GM21576 (cell line): ENCODE data around the gene PDIA5.

Experiments used
- ATAC-seq: cut with Tn5 transposase; IDR thresholded peaks from one replicate; pipeline ENCODE4 v1.9.1; 2021; ENCODE audit warnings: mild to moderate bottlenecking, moderate library complexity; ENCODE audit not compliant: unreplicated experiment

The PDIA5 gene

DNA sequence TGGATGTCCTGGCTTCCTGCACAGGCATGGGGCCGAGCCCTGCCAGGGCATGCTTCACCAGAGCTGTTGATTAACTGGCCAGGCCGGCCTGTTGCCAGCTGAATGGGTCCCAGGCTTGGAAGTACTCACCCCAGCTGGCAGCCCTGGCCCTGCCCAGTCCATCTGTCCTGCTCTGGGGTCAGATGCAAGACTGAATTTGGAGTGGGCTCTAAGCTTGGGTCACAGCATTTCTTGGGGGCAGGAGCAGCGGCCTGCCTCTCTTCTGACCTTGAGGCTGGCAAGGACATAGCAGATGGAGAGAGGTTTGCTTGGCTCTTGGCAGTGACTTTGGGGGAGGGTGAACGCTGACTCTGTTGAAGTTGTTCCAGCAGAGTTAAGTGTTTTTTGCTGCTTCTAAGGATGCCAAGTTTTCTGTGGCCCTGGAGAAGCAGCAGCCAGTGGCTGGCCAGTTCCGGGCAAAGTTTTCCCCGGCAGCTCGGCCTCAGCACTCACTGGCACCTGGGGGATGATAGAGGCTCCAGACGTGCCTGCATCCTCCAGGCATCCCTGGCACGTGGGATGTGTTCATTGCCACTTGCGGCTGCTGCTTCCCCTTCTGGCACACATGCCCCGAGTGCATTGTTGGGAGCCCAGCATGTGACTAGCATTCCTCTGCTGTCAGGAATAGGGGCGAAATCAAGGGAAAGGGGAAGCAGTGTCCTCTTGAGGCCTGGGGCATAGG is 22.9 kb downstream of the PDIA5 start:
- no peak for ATAC-seq

- no peak for ATAC-seq
These were observed 24.1 kb downstream of the PDIA5 start for GRCh38 chr3:123090728-123091531.

GRCh38 chr3:123092243-123092642 is 25.4 kb downstream of the PDIA5 start:
- ATAC-seq, result no peak

DNA sequence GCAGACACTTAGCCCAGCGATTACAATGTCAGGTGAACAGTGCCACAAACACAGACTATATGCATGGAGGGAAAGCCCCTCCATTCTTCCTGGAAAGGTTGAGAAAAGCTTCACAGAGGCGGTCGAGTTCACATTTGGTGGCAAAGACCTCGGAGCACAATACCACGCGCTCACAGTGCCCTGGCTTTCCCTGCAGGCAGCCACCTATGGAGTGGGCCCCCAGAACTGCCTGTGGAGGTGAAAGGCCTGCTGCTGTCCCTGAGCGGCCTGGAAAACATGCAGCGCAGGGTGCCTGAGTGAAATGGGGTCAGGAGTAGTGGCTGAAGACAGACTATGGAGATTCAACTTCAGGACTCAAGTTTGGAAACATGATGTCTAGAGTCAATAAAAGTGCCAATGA is 26.9 kb downstream of the PDIA5 start:
- ATAC-seq, result no peak

GRCh38 chr3:123094516-123095313 is 27.9 kb downstream of the PDIA5 start:
- no peak for ATAC-seq

DNA sequence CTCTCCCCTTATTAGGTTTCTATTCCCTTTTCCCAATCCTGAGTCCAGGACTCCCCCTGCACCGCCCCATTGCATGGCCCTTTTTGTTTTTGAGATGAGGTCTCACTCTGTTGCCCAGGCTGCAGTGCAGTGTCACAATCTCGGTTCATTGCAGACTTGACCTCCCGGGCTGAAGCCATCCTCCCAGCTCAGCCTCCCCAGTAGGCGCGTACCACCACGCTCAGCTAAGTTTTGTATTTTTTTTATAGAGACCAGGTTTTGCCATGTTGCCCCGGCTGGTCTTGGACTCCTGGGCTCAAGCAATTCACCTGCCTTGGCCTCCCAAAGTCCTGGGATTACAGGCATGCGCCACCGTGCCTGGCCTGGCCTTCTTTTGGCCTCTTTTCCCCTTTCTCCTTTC is 29.3 kb downstream of the PDIA5 start:
- ATAC-seq, result no peak

DNA sequence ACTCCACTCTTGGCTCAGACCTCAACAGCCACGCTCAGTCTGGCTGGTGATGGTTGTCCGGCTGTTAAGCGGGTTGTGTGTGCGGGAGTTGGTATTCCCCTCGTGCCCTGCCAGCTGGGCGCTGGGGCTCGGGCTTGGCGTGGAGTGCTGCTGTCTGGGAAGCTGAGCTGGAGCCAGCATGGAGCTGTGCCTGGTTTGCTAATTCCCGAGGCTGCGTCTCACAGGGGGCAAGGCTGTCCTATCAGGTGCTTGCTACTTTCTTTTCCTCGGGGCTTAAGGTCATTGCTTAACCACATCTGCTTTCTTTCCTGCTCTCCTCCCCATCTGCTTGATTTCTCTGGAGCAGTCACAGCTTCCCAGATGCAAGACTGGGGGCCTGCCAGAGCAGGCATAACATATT is 29.9 kb downstream of the PDIA5 start:
- no peak for ATAC-seq

- no peak for ATAC-seq
These were observed 31.9 kb downstream of the PDIA5 start for GRCh38 chr3:123098426-123099330.

DNA sequence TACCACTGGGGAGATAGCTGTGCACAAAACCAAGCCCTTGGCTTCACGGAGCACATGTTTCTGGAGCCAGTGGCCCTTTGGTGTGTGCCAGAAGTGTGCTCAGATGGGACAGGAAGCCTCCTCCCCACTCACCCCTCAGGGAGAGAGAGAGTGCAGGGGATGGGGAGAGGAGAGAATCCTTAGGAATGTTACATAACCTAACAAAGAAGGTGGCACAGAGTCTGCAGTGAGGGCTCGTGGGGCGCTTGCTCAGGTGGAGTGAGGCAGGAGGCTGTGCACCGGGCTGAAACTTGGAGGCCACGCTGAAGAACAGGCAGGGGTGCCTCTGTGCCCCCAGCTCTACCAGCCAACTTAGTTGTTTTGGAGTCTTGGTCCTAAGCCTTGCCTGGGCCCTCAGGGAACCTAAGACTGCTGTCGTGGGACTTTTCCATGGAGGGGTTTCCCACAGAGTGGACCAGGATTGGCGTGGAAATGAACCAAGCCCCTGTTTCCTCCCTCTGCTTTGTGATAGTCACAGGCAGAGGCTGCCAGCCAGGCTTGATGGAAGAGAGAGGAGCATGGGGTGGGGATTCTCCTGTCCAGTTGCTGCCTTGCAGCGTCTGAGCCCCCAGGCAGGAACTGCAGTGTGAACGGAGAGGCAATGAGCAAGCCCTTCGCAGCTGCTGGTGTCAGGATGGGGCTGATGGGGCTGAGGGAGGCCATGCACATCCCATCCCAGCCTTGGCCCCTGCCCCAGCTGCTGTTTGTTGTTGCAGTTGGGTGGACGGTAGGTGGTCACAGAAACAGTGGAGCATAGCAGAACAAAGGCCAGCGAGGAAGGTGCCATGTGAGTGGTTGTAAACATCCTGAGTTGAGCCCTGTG is 32.7 kb downstream of the PDIA5 start:
- ATAC-seq, result no peak

- ATAC-seq, result no peak
These were observed 33.5 kb downstream of the PDIA5 start for GRCh38 chr3:123100193-123100776.

GRCh38 chr3:123102249-123102648 is 35.4 kb downstream of the PDIA5 start:
- ATAC-seq, result no peak

GRCh38 chr3:123102826-123103225 is 36.0 kb downstream of the PDIA5 start:
- ATAC-seq, result no peak

- no peak for ATAC-seq
These were observed 37.7 kb downstream of the PDIA5 start for GRCh38 chr3:123104550-123104949.

DNA sequence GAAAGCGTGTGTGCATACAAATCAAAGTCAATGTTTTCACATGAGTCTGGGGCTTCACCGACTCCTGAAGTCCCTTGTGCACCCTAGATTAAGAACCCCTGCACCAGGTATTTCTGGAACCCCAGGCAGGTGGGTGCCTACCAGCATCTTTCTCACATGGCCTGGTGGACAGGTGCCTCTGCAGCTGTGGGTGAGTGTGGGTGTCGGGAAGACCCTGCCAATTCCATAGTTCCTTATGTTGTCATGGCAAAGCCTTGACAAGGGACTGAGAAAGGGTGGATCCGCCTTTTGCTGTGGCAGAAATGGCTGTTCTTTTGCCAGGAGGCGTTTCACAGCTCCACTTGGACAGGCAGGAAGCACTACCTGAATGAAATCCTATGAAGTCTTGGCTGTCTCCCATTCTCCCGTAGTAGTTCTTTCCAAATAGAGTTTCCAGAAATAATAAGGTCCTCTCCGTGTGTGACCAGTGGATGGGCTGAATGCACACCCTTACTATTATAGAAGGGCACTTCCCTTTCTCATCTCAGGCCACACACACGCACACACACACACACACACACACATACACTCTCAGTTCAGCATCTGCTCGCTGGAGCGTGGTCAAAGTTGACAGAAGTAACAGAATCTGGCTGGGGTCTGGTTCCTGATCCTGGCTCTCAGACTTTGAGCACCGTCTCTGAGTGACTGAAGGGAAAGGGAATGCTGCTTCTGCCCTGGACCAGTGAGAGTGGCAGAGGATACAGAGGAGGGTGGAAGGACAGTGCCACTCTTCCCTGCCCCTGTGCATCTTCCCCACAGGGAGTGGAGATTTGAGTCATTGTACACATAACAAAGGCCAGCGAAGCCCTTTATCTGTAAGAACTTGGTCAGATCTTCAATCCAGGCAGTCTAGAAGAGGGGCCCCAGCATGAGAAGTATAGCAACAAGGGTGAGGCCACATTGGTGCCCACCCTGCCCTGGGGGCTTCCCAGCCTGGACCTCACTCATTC is 38.7 kb downstream of the PDIA5 start:
- no peak for ATAC-seq

- no peak for ATAC-seq
These were observed 43.6 kb downstream of the PDIA5 start for GRCh38 chr3:123110282-123110975.

GRCh38 chr3:123110976-123111615 is 44.3 kb downstream of the PDIA5 start:
- ATAC-seq, result no peak

GRCh38 chr3:123111640-123112039 is 44.8 kb downstream of the PDIA5 start:
- no peak for ATAC-seq
